Neuronal stem cell (in vitro differentiated cells): ENCODE measurements around the gene SERPINI1.

ENCODE experiments used
- DNase-seq: peaks from one replicate; pipeline ENCODE4 v3.0.0-alpha.2; 2013; ENCODE audit warnings: low spot score
- H2AFZ ChIP-seq: one replicate; pipeline ENCODE4 v1.6.1; 2013; ENCODE audit warnings: mild to moderate bottlenecking, low read length, inconsistent platforms
- H2AK5ac ChIP-seq: 2 replicates; pipeline ENCODE4 v1.6.1; 2013; ENCODE audit warnings: low read depth, mild to moderate bottlenecking, inconsistent platforms, low read length, moderate library complexity, mixed read lengths
- H2BK120ac ChIP-seq: 2 replicates; pipeline ENCODE4 v1.6.1; 2013; ENCODE audit warnings: low read depth, mild to moderate bottlenecking, inconsistent platforms, low read length, moderate library complexity, mixed read lengths
- H2BK12ac ChIP-seq: one replicate; pipeline ENCODE4 v1.6.1; 2013; ENCODE audit warnings: low read length, inconsistent platforms
- H2BK15ac ChIP-seq: 2 replicates; pipeline ENCODE4 v1.6.1; 2013; ENCODE audit warnings: mild to moderate bottlenecking, low read length, inconsistent platforms, mixed read lengths
- H2BK5ac ChIP-seq: one replicate; pipeline ENCODE4 v1.6.1; 2013; ENCODE audit warnings: inconsistent platforms, mild to moderate bottlenecking, low read length, moderate library complexity
- H3K14ac ChIP-seq: one replicate; pipeline ENCODE4 v1.6.1; 2013; ENCODE audit warnings: low read length, inconsistent platforms
- H3K18ac ChIP-seq: 2 replicates; pipeline ENCODE4 v1.6.1; 2013; ENCODE audit warnings: low read length, inconsistent platforms
- H3K23ac ChIP-seq: 2 replicates; pipeline ENCODE4 v1.6.1; 2013; ENCODE audit warnings: low read depth, mild to moderate bottlenecking, mixed read lengths, low read length, inconsistent platforms; ENCODE audit not compliant: poor library complexity
- H3K27ac ChIP-seq: replicated peaks from 3 replicates; pipeline ENCODE4 v1.5.1; 2013; ENCODE audit warnings: low read length, inconsistent platforms
- H3K27me3 ChIP-seq, 3 experiments: 2 replicates each; pipeline ENCODE4 v1.6.1; 2013; ENCODE audit warnings: low read length in 3 of 3, mild to moderate bottlenecking in 2 of 3, inconsistent platforms in 1 of 3, low read depth in 1 of 3, mixed read lengths in 1 of 3, moderate library complexity in 1 of 3; ENCODE audit not compliant: control insufficient read depth in 3 of 3, insufficient read depth in 3 of 3
- H3K36me3 ChIP-seq, 2 donors: replicated peaks in 1 of 2; 2 replicates each; pipeline ENCODE4 v1.6.1; 2013; ENCODE audit warnings: low read length in 2 of 2; ENCODE audit not compliant: control insufficient read depth in 2 of 2, insufficient read depth in 2 of 2
- H3K4ac ChIP-seq: 2 replicates; pipeline ENCODE4 v1.6.1; 2013; ENCODE audit warnings: inconsistent platforms, mild to moderate bottlenecking, low read length, moderate library complexity
- H3K4me1 ChIP-seq, 2 donors: 1 replicate in 1 of 2; 2 replicates in 1 of 2; pipeline ENCODE4 v1.6.1; 2013; ENCODE audit warnings: low read length in 2 of 2, low read depth in 1 of 2; ENCODE audit not compliant: control insufficient read depth in 2 of 2, insufficient read depth in 1 of 2
- H3K4me2 ChIP-seq: one replicate; pipeline ENCODE4 v1.6.1; 2013; ENCODE audit warnings: mild to moderate bottlenecking, low read length, inconsistent platforms; ENCODE audit not compliant: insufficient read depth, poor library complexity, severe bottlenecking
- H3K4me3 ChIP-seq, 2 donors: 2 replicates each; pipeline ENCODE4 v1.5.1; 2013; ENCODE audit warnings: low read length in 2 of 2, mild to moderate bottlenecking in 2 of 2, inconsistent platforms in 1 of 2, moderate library complexity in 1 of 2
- H3K79me1 ChIP-seq: one replicate; pipeline ENCODE4 v1.6.1; 2013; ENCODE audit warnings: low read depth, mild to moderate bottlenecking, inconsistent platforms, low read length, moderate library complexity
- H3K9ac ChIP-seq: one replicate; pipeline ENCODE4 v1.6.1; 2013; ENCODE audit warnings: mild to moderate bottlenecking, low read depth, low read length, inconsistent platforms; ENCODE audit not compliant: poor library complexity
- H3K9me3 ChIP-seq, 2 donors: replicated peaks in 1 of 2; 2 replicates each; pipeline versions ENCODE3 to v1.6.1; 2013; ENCODE audit warnings: low read length in 2 of 2, mild to moderate bottlenecking in 2 of 2, inconsistent platforms in 1 of 2, low read depth in 1 of 2, mixed read lengths in 1 of 2, moderate library complexity in 1 of 2; ENCODE audit not compliant: control insufficient read depth in 2 of 2, insufficient read depth in 1 of 2
- H4K8ac ChIP-seq: one replicate; pipeline ENCODE4 v1.6.1; 2013; ENCODE audit warnings: low read depth, mild to moderate bottlenecking, inconsistent platforms, low read length, moderate library complexity
- H4K91ac ChIP-seq: one replicate; pipeline ENCODE4 v1.6.1; 2013; ENCODE audit warnings: low read length, low read depth, mild to moderate bottlenecking, inconsistent platforms; ENCODE audit not compliant: poor library complexity
- WGBS, 2 donors: extraction: QIAGEN DNeasy Blood & Tissue Kit; methylation state at CpG; one replicate each; pipeline ENCODE4 v1.1.7; 2013; ENCODE audit warnings: missing lambda C conversion rate in 2 of 2, mixed read lengths in 1 of 2; ENCODE audit not compliant: insufficient read length in 2 of 2, insufficient replicate concordance in 1 of 2; ENCODE audit errors: extremely low coverage in 2 of 2; 5-methylcytosine and 5-hydroxymethylcytosine counted together

SERPINI1 gene

DNA sequence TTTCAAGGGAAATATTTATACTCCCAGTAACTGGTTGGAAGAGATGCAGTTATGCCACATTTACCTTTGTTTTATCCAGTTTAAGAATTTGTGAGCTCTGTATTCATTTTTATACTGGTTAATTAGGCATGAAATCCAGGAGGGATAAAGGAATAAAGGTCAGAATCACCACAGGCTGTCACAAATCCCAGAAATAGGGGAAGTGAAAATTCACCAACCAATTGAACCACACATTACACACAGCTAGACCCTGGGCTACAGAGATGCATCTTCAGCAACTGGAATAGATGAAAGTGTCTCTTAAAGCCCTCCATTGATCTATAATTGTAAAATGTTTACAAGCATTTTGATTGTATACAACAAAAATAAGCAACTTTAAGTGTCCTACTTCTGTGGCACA, 18.5 kb downstream of the SERPINI1 start:
- H3K4me2 ChIP-seq = no peak overlapping the region
- no peak overlapping the region for H2BK5ac ChIP-seq
- no peak overlapping the region for H3K14ac ChIP-seq
- no peak overlapping the region for H3K4ac ChIP-seq
- no peak overlapping the region for H3K18ac ChIP-seq
- no peak overlapping the region for H3K4me3 ChIP-seq
- no peak overlapping the region for H2BK15ac ChIP-seq
- H3K4me1 ChIP-seq = no peaks in the 10 kb centered on the region
- no peak overlapping the region for H3K9ac ChIP-seq
- H4K8ac ChIP-seq = no peak overlapping the region
- no peak overlapping the region for H3K27ac ChIP-seq
- no peaks in the 10 kb centered on the region for H3K27me3 ChIP-seq
- H2AFZ ChIP-seq = no peak overlapping the region
- DNase-seq = no peak
- no peak overlapping the region for H2BK120ac ChIP-seq
- H3K23ac ChIP-seq = no peak overlapping the region
- no peak overlapping the region for H2AK5ac ChIP-seq
- H3K79me1 ChIP-seq = no peaks in the 10 kb centered on the region
- peaks cover 0 to 3% of the 10 kb centered on the region in 2 donors for H3K9me3 ChIP-seq
- H3K36me3 ChIP-seq = no peaks in the 10 kb centered on the region
- no peak overlapping the region for H4K91ac ChIP-seq
- H2BK12ac ChIP-seq = no peak overlapping the region

DNA sequence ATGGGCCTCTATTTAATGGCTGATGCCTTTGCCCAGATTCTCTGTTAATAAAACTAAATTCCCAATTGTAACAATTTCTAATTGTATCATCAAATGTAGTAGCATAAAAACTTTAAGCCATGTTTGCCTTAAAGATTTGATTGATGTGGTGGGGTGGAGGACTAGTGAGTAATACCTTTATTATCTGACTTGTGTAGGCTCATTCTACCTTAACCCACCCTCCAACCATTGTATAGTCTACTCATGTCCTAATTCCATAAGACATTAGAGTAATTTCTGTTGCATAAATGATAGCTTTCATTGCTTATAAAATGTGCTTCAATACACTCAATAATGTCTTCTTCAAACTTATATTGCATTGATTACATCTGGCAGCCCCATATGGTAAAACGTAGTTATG, 25.8 kb downstream of the SERPINI1 start:
- H2AK5ac ChIP-seq = no peak overlapping the region
- H3K27me3 ChIP-seq = no peaks in the 10 kb centered on the region
- peaks cover 0 to 6% of the 10 kb centered on the region in 2 donors for H3K9me3 ChIP-seq
- no peak overlapping the region for H3K4me2 ChIP-seq
- no peak overlapping the region for H3K4ac ChIP-seq
- no peak for DNase-seq
- no peak overlapping the region for H2BK120ac ChIP-seq
- H2BK15ac ChIP-seq = no peak overlapping the region
- no CpG with 5 or more reads among the region's 1 CpG for WGBS, 2 donors
- no peak overlapping the region for H3K4me3 ChIP-seq
- no peak overlapping the region for H3K27ac ChIP-seq
- H4K91ac ChIP-seq = no peak overlapping the region
- H3K9ac ChIP-seq = no peak overlapping the region
- H3K36me3 ChIP-seq = no peaks in the 10 kb centered on the region
- H2BK12ac ChIP-seq = no peak overlapping the region
- H3K14ac ChIP-seq = no peak overlapping the region
- H3K18ac ChIP-seq = no peak overlapping the region
- no peak overlapping the region for H3K23ac ChIP-seq
- no peak overlapping the region for H2BK5ac ChIP-seq
- no peaks in the 10 kb centered on the region for H3K79me1 ChIP-seq
- H4K8ac ChIP-seq = no peak overlapping the region
- no peaks in the 10 kb centered on the region for H3K4me1 ChIP-seq
- H2AFZ ChIP-seq = no peak overlapping the region

DNA sequence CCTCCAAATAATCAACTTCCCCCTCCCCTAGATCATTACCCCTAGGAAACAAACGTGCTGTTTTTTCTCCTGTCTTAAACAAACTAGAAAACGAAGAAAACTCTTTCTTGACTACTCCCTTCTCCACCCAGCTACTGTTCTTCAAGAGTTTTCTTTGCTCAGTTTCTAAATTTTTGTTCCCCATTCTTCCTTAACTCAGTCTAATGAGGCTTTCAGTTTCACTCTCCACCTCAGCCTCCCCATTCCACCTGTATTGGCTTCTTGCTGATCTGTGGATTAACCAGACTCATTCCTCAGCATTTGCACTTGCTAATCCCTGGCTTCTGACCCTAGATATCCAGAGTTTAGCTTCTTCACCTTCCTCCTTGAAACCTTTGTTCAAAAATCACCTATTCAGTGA, 26.8 kb downstream of the SERPINI1 start:
- Histone ChIP-seq H3K14ac (no peak overlapping the region), H3K4me3 (no peak overlapping the region), H2BK120ac (no peak overlapping the region), H4K91ac (no peak overlapping the region), H2BK5ac (no peak overlapping the region), H3K27ac (no peak overlapping the region), H3K9me3 (peaks cover 0 to 8% of the 10 kb centered on the region in 2 donors), H3K9ac (no peak overlapping the region), H3K4ac (no peak overlapping the region), H3K27me3 (no peaks in the 10 kb centered on the region), H3K36me3 (no peaks in the 10 kb centered on the region), H3K23ac (no peak overlapping the region), H3K4me2 (no peak overlapping the region), H2BK15ac (no peak overlapping the region), H2AK5ac (no peak overlapping the region), H4K8ac (no peak overlapping the region), H2AFZ (no peak overlapping the region), H3K79me1 (no peaks in the 10 kb centered on the region), H3K18ac (no peak overlapping the region), H2BK12ac (no peak overlapping the region), H3K4me1 (no peaks in the 10 kb centered on the region)
- no CpG with 5 or more reads among the region's 2 CpGs for WGBS, 2 donors
- no peak for DNase-seq

DNA sequence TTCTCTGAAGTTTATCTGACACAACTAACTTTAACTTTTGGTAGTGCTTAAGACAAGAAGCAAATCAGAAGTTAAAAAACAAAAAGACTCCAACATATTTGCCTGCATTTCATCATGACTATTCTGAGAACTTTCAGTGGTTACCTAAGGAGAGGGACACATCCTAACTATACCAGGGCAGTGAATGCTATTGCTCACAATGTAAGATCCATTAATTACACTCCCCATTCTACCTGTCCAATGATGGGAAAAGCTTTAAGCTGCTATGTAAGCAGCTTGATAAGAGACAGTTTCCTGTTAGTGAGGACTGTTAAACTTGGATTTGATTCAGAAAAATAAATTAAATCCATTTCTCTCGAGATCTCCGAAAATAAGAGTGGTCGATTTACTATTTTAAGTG, 37.5 kb downstream of the SERPINI1 start:
- Histone ChIP-seq H4K91ac (no peak overlapping the region), H2AFZ (no peak overlapping the region), H2BK15ac (no peak overlapping the region), H4K8ac (no peak overlapping the region), H2AK5ac (no peak overlapping the region), H3K18ac (no peak overlapping the region), H3K14ac (no peak overlapping the region), H3K23ac (no peak overlapping the region), H3K4me2 (no peak overlapping the region), H3K27ac (no peak overlapping the region), H3K4ac (no peak overlapping the region), H2BK5ac (no peak overlapping the region), H3K9me3 (peaks cover 0 to 3% of the 10 kb centered on the region in 2 donors), H2BK12ac (no peak overlapping the region), H2BK120ac (no peak overlapping the region), H3K36me3 (no peaks in the 10 kb centered on the region), H3K79me1 (no peaks in the 10 kb centered on the region), H3K4me1 (no peaks in the 10 kb centered on the region), H3K27me3 (no peaks in the 10 kb centered on the region), H3K4me3 (no peak overlapping the region), H3K9ac (no peak overlapping the region)
- no CpG with 5 or more reads among the region's 3 CpGs for WGBS, 2 donors
- DNase-seq = no peak
